GM21786 (cell line): Measurements from ENCODE around the gene LMAN1.

Experiments used
- ATAC-seq: cut with Tn5 transposase; IDR thresholded peaks from one replicate; pipeline ENCODE4 v1.9.1; 2021; ENCODE audit not compliant: unreplicated experiment

The LMAN1 gene

DNA sequence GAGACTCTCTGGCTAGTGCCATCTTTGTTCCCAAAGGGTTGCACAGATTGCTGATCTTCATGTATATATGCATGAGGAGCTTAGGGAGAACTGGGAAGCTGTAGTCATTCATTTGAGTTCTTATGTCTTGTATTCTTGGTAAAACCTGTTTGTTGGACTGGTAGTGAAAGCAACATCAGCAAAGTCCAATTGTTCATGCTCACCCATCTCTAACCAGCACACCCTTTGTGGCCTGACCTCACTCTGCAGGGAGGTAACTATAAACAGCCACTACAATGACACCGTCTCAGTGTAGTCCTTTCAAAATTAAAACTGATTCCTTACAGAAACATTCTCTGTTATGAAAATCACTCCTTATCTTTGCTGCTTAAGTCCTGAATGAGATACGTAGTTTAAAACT is 13.9 kb upstream of the LMAN1 start:
- ATAC-seq: no peak

DNA sequence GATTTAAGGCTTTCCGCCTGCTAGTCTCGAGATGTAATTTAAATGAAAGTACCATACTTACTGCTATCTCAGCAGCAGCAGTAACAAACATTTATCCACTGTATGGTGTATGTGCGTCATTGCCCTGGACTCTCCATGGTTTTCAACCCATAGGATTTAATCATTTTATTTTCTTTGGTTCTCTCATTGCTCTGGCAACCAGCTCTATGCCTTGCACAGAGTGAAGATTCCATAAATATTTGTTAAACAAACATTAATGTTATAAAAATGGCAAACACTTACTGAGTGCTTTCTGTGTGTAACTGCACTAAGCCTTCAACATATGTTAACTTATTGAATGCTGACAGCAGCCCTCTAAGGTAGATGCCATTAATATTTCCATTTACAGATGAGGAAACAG is 1.3 kb upstream of the LMAN1 start:
- no peak for ATAC-seq

DNA sequence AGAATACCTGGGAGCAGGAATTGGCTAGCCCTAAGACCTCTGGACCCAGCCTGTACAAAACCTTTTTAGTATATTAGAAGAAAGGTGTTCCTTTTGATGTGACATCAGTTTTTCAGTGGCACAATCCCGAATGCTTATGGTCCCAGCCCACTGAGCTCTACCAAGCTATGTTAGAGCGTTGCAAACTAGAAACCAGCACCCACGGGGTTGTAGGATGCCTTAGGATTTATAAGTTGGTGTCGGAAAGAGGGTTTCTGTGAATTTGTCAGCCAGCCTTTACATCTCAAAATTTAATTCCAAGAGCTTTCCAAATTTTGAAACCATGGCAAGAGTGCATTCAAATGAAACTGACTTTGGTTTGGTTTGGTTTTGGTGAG is 499 bp upstream of the LMAN1 start:
- peak; percentile 13 for ATAC-seq

DNA sequence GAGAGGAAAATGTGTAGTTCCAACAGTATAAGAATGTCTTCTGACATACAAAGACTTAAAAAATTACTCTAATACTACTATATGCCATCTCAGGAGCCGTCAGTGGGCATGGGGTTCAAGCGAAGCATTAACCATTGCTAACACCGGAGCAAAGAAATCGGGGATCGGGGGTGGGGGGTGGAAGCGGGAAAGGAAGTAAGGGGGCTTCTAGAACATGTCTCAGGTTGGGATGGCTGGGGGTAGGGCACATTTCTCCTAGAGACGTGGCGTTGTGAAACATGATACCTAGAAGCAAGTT is 702 bp downstream of the LMAN1 start:
- no peak for ATAC-seq

DNA sequence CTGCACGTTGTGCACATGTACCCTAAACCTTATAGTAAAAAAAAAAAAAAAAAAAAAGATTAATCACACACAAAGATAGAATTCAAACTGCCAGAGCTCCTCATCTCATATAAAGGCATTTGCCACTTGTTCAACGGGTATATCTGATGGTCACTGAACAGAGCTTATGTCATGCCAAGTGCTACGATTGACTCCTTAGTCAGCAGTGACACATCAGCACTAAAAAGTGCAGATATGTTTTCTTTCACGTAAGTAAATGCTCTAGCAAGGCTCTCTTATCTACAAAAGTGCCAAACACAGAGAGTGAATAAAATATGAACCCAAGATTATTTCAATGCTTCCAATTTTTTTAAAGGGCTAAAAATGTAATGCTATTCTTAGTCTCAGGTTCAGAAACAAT is 1.1 kb downstream of the LMAN1 start:
- no peak for ATAC-seq

DNA sequence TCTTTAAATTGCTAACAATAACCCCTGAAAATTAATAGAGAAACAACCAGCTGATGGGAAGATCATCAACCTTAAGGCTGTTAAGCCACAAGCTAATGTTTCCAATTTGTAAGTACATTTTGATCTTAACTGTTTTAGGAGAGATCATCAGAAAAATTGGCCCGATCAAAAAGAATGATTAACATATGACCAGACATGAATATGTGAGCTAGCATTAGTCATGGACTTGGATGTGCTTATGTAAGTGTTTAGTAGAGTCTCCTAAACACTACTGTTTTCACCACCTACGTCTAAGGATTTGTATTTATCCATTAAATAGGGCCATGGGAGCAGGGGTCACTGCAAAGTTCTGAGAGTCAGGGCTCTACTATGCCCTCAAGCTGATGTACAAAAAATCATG is 4.3 kb downstream of the LMAN1 start:
- no peak for ATAC-seq

DNA sequence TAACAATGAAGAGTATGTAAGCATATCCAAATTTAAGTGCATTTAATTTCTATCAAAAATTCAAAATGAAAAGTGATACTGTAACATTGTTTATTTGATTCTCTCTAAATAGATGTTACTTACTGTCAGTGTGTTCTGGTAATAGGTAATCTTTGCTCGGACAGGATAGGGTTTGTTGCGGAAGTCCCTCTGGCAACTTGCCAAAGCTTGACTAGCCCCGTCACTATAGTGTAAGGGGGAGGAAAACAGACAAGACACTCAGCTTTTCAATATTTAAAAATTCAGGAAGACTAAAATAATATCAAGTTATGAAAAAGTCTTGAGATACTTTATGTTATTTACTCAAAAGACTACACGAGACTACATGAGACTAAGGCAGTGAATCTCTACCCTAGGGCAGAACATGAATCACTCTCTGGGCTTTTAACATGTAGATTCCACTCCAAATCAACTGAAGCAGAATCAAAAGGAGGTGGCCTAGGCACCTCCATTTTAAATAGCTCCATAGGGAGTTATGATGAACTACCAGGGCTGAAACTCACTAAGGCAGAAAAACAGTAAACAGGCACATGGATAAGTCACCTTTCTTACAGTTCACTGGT is 5.9 kb downstream of the LMAN1 start:
- no peak for ATAC-seq

DNA sequence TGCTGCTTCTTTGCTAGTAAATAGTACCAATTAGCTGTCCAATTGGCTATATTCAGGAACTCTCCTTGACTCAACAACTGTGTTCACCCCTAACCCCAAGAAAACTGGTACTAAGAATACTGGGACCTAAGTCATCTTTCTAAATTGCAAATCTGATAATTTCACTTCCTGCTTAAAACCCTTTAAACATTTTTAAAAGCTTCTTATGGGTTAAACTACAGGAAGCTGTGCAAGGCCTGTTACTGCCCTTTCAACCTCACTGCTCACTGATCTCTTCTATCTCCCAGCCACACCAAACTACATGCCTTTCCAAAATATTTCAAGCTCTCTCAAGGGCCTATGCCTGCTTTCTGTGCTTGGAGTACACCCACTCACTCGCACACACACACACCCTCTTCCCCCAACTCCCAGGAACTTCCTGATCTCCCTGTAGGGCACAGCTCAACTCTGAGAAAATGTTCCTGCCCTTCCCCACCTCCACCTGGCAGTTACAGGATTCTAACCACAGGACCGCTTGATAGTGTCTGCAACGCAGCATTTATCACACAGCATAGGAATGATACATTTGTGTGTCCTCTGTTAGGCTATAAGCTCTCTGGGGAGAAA is 6.7 kb downstream of the LMAN1 start:
- ATAC-seq: no peak

DNA sequence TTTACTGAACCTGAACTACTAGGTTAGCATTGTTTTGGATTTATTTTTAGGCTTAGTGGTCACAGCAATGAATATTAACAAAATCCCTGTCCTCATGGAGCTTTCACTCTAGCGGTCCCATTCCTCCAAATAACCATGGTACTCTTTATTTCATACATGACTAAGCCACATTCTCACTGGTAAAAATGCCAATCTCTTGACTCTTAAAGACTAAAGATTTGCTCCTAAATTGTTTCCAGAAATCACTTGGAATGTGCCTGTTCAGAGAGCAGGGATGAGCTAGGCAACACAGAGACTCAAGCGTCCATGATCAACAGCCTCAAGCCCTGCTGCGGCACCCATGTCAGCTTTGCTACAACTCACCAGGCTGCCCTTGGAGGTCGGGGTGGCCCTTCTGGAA is 13.5 kb downstream of the LMAN1 start:
- ATAC-seq: no peak

DNA sequence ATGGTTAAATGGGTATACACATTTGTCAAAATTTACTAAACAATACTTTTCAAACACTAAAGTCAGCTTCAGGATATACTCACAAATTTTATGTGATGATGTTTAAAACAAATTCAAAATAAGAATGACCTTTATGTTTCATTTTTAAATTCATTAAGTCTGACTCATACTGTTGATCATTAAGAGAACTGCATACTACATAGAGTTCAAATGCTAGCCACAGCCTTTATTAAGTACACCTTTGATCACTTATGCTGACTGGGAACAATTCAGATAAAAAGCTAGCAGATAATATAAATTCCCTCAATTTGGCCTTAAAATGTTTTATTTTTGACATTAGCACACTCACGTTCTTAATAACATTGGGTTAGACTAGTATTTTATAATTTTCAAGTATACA is 14.1 kb downstream of the LMAN1 start:
- ATAC-seq: no peak

DNA sequence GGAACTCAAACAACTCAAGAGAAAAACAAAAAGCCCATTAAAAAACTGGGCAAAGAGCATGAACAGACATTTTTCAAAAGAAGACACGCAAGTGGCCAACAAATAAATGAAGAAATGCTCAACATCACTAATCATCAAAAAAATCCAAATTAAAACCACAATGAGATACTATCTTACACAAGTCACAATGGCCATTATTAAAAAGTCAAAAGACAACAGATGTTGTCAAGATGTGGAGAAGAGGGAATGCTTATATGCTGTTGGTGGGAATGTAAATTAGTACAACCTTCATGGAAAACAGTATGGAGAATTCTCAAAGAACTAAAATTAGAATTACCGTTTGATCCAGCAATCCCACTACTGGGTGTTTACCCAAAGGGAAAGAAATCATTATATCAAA is 15.1 kb downstream of the LMAN1 start:
- ATAC-seq: no peak

DNA sequence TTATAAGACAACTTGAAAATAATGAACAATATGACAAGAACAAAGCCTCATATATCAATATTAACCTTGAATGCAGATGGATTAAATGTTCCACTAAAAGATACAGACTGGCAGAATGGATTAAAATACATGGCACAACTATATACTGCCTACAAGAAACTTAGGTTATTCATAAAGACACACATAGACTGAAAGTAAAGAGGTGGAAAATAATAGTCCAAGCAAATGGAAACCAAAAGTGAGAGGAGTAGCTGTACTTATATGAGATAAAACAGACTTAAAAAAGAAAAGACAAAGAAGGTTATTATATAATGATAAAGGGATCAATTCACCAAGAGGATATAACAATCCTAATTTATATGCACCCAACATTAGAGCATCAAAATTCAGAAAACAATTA is 18.2 kb downstream of the LMAN1 start:
- ATAC-seq: no peak

DNA sequence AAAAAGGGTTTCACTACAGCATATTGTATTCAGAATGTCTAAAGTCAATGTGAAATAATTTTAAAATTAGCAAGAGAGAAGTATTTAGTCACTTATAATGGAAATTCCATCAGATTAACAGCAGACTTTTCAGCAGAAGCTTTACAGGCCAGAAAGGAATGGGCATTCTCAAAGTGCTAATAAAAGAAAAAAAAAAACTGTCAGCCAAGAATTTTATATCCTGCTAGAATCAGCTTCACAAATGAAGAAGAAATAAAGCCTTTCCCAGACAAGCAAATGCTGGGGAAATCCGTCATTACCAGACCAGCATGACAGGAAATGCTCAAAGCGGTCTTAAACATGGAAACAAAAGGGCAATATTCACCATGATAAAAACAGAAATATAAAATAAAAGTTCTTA is 18.8 kb downstream of the LMAN1 start:
- ATAC-seq: no peak

DNA sequence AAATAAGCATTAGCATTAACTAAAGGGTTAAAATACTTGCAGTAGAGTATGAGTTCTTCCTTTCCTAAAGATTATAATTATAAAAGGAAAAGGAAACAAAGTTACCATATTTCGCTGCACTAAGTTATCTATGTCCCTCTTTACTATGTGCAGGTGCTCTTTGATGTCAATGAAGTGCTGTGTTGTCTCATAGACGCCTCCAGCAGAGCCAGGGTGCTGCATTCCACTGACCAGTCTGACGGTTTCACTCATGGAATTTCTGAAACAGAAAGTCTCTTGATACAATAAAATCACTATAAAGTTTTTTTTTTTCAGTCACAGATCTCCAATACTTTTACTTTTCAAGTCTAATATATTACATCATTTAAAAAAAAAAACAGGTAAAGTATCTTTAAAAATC is 26.1 kb downstream of the LMAN1 start:
- ATAC-seq: no peak

DNA sequence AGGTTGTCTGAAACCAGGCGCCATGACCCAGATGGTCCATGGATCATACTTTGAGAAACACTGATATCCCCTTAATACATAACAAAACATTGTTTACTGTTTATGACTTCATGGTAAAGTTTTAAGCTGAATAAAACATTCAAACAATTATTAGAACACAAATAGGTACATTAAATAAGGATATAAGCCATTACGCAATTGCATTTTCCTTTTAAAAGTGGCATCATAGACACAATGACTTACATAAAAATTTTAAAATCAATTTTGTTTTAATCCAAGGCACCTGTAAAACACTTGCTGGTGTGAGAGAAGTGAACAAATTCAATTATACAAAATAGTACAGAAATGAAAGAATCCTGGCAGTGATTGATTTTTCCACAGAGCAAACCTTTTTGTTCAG is 30.4 kb downstream of the LMAN1 start:
- no peak for ATAC-seq

DNA sequence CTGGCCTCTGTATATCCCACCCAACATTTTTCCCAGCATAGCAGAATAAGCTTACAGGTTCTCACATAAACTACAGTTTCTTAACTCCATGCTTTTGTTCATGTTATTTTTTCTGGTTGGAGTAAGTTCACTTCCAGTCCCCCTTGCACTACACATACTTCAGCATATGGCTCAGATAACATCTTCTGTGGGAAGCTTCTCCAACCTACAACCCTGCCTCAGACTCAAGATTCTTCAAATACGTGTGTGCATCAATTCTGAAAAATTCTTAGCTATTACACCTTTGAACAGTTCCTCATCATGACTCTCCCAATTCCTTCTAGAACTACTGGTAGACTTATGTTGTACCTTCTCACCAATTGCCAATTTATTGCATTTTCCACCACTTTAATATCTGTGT is 33.1 kb downstream of the LMAN1 start:
- no peak for ATAC-seq

DNA sequence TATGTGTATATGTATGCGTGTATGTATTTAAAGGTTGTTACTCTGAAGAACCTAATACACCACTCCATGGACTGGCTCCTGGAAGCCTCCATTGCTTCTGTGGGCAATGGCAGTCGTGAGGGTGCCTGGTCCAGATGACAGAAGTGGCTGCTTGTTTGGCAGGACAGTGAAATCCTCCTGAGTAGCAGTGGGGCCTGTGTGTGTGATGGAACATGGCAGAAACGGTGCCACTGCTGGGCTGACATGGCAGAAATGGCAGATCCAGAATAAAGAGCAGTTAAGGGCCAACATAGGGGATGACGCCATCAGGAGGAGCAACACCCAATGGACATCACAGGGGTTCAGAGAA is 34.5 kb downstream of the LMAN1 start:
- no peak for ATAC-seq

DNA sequence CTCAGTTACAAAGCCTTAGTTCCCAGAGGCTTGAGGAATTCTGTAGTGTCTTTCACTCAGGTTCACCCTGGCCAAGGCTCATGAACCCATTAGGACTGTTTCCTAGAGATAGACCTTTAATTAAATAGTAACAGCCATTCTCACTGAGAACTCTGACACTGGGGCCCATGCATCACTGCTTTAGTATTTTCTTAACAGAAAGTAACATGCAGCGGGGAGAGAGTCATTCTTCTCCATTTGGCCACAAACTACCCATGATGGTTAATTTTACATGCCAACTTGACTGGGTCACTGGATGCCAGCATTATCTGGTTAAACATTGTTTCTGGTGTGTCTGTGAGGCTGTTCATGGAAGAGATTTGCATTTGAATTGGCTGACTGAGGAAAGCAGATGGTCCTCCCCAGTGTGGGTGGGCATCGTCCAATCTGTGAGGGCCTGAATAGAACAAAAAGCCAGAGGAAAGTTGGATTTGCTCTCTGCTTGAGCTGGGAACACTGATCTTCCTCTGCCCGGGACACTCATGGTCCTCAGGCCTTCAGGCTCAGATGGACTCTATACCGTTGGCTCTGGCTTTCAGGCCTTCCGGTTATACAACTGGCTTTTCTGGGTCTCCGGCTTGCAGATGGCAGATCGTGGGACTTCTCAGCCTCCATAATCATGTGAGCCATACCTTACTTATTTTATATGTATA is 35.0 kb downstream of the LMAN1 start:
- ATAC-seq: no peak

DNA sequence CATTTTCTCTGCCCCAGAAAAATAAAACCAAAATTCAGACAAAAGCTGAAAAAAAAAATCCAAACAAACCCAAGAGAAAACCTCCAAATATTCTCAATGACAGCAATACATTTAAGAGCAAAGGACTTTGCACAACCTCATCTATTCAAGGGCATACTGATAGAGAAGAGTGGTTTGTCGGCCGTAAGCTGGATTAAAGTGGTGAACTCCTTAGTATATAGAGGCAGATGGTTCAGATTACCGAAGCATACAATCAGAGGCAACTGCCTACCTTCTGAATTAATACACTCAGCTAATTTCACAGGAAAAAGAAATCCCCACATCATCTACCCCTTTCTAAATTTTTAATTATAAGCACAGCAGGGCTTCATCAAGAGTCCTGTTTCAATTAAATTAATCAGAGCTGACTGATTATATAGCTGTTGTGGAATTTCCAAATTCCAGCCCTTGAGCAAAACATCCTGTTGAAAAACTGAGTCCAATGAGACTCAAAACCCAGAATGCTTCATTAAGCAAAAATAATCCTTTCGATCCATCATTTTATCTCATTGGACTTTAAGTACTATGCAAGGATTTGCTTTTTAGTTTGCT is 40.5 kb downstream of the LMAN1 start, which contains the start of gene CPLX4:
Gene CPLX4, minus strand, starts transcription at position 190 of the 591 bp plus-strand sequence. Its CDS starts 187 bp downstream, at position 3.
- ATAC-seq: no peak

DNA sequence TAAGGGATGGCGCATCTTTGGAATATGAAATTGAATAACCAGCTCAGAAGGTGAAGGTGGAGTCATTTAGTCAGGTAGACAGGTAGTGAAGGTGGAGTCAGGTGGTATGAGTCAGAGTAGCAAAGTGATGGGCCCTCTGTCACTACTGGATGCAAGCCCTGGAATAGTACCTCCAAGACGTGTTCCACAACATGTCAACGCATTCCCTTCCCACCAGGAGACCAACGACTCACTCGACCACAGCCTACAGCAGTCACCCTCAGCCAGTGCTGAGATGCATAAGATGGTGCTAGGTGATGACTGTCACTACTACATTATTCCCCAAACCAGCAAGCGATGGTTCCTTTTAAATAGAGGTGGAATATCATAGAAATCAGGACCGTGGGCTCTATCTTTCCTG is 47.4 kb downstream of the LMAN1 start:
- ATAC-seq: no peak

DNA sequence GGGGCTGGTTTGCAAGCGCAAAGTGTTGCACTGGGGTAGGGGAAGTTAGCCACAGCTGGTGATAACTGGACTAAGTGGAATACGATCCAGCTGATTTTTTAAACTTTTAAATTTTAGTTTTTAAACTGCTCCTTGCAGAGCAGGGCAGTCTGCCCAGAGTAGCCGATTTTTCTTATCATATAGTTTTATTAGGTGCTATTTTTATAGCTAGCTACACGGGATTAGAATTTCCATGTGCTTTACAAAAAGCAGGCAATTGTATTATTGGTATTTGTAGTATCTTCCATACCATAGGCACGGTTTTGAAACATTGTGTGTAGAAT is 50.2 kb downstream of the LMAN1 start:
- ATAC-seq: no peak

DNA sequence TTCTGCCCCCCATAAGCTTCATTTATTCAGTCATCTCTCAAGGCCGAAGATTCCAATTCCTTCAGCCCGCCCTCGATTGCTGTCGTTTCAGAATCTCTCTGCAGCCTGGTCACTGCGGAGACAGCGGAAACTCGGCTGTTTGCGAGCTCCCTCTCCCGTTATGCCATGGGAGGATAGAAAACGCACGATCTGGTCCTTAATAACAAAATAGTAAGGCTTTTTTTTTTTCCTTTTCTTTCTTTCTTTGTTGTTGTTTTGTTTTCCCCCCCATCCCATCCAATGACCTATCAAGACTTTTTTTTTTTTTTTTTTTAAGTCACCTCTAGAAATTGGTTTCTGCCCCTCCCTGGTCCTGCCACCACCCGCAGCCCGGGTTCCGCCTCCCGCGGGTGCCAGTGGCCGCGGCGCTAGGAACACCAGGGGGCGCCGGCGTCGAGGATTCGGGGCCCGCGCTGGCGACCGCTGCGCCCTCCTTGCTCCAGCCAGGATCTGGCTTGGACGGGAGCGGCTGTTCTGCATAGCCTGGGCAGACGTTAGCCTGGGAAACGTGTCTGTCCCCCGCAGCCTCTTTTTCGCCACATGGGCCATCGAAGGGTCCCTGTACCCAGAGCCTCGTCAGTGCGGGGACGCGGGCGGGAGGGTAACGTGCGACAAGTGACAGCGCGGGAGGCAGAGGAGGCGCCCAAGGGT is 50.7 kb downstream of the LMAN1 start:
- ATAC-seq: peak; percentile 89
